Naive thymus-derived CD8-positive, alpha-beta T cell (primary cell): ENCODE measurements around the gene NRF1. TPM values are rescaled to one million over a fixed set of nuclear protein-coding genes. Genes with fewer than 3 reads are reported as not detected.

ENCODE experiments used
- ATAC-seq, 2 donors: fragments of 150-1000 bp; cut with Tn5 transposase in 1 of 2; sonication (Bioruptor Pico), chemical (Tn5 transposase) in 1 of 2; 1 replicate in 1 of 2; 2 replicates in 1 of 2; pipeline ENCODE4 v1.10.0; 2021; ENCODE audit warnings: mild to moderate bottlenecking in 2 of 2, moderate library complexity in 2 of 2
- POLR2A ChIA-PET: fragments of 350-600 bp; sonication (Branson Sonifier 250); formaldehyde crosslinking; loops from one replicate; lab custom pipeline; 2021; ENCODE audit warnings: antibody characterized with exemption; lab: Charles Lee
- DNase-seq, 10 donors: peaks; one replicate each; pipeline versions ENCODE4 v3.0.0 to v3.0.0-alpha.2; 2020 to 2022
- H3K27ac Mint-ChIP-seq, 10 donors: one replicate each; pipeline ENCODE4 v1.8.0; 2020 to 2022; ENCODE audit warnings: mild to moderate bottlenecking in 10 of 10, mixed read lengths in 10 of 10, moderate library complexity in 4 of 10, inconsistent platforms in 1 of 10
- H3K27me3 Mint-ChIP-seq, 5 donors: one replicate each; pipeline ENCODE4 v1.8.0; 2021 to 2022; ENCODE audit warnings: mixed read lengths in 5 of 5
- H3K36me3 Mint-ChIP-seq, 3 donors: one replicate each; pipeline ENCODE4 v1.8.0; 2020 to 2022; ENCODE audit warnings: mixed read lengths in 3 of 3, mild to moderate bottlenecking in 2 of 3, inconsistent platforms in 1 of 3
- H3K4me1 Mint-ChIP-seq, 4 donors: one replicate each; pipeline ENCODE4 v1.8.0; 2021 to 2022; ENCODE audit warnings: mixed read lengths in 4 of 4
- H3K4me3 Mint-ChIP-seq, 10 donors: one replicate each; pipeline ENCODE4 v1.8.0; 2020 to 2022; ENCODE audit warnings: mild to moderate bottlenecking in 10 of 10, mixed read lengths in 10 of 10, moderate library complexity in 6 of 10, inconsistent platforms in 1 of 10
- H3K9me3 Mint-ChIP-seq, 9 donors: one replicate each; pipeline ENCODE4 v1.8.0; 2020 to 2022; ENCODE audit warnings: mixed read lengths in 9 of 9, mild to moderate bottlenecking in 3 of 9, inconsistent platforms in 1 of 9, moderate library complexity in 1 of 9
- polyA plus RNA-seq, 3 donors: library from polyadenylated mRNA; unstranded; fragments of 300-500 nt; fragmentation: Illumina TruSeq; gene quantifications; one replicate each; pipeline ENCODE4 v1.2.3, GENCODE V29; 2021
- total RNA-seq, 8 experiments: library from RNA in 2 of 8; stranded (reverse) in 2 of 8; gene quantifications; one replicate each; pipeline ENCODE4 v1.2.3 and lab custom pipeline; 2021 to 2026

Gene NRF1
- total and polyA plus RNA-seq, 5 experiments from 2014 or later = 11.7 to 45.0 (median 22.5) TPM

DNA sequence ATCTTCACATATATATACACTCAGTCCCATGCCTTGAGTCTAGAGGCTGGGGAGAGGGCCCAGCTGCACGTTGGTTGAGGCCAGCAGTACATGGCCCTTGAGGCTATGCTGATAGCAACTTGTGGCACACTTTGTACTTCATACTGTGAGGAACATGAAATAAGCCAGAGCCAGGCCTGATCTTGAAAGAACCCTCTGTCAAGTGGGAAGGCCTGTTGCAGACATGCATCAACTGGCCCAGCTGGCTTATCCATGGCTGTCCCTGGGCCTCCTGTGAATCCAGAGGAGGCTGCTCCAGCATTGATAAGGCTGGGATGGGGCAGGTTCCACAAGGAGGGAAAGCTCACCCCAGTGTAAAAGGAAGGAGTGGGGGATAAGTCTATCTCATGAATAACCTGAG lies 140.4 kb downstream of the NRF1 start:
- Mint-ChIP-seq H3K4me3 (no peak overlapping the region), H3K36me3 (peaks cover 0 to 64% (median 24%) of the 10 kb centered on the region in 3 donors), H3K4me1 (peaks cover 0 to 5% (median 0%) of the 10 kb centered on the region in 4 donors)

DNA sequence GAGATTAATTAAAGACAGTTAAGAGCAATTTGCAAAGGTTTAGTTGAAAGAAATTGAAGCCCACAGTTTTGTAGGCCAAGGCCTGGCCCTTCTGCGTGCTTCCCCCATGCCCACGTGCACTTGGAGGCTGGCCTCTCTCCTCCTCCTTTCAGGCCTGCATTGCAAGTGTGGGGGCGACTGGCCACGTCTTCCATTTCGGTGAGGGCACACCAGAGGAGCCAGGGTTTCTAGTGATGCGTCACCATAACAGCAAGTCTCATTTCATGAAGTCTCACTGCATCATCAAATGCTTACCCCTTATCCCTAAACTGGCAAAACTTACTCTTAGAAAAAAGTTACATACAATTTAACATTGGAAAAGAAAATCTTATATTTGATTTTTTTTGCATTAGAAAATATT lies 141.2 kb downstream of the NRF1 start:
- Mint-ChIP-seq H3K4me1 (peaks cover 0 to 5% (median 0%) of the 10 kb centered on the region in 4 donors), H3K27me3 (no peaks in the 10 kb centered on the region), H3K36me3 (peaks cover 0 to 64% (median 26%) of the 10 kb centered on the region in 3 donors), H3K4me3 (no peak overlapping the region), H3K27ac (peak overlapping the region in 1 of 10 donors; percentile 16), H3K9me3 (no peaks in the 10 kb centered on the region)
- DNase-seq = no peak
- POLR2A ChIA-PET = no interaction called here
- ATAC-seq = no peak

More for the DNA sequence above, 140.4 kb downstream of the NRF1 start:
- DNase-seq (no peak), ATAC-seq (no peak)
- no peaks in the 10 kb centered on the region for H3K9me3 Mint-ChIP-seq
- peak overlapping the region in 6 of 10 donors; percentile 16 to 92 (median 36) for H3K27ac Mint-ChIP-seq
- no peaks in the 10 kb centered on the region for H3K27me3 Mint-ChIP-seq
- POLR2A ChIA-PET = interaction anchor here (0.6 kb wide), 1 partner anchor 997 kb away, joined by 3 read pairs; no protein-coding TSS in a partner anchor

DNA sequence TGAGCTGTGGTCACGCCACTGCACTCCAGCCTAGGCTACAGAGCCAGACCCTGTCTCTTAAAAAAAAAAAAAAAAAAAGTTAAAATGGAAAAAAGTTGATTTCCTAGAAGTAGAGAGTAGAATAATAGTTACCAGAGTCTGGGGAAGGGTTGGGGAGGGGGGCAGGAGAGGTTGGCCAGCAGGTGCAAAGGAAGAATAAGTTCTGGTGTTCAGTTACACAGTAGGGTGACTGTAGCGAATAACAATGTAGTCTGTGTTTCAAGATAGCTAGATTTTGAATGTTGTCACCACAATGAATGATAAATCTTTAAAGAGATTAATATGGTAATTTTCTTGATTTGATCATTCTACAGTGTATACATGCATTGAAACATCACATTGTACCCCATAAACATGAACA lies 142.9 kb downstream of the NRF1 start:
- no peak for ATAC-seq
- peaks cover 0 to 56% (median 26%) of the 10 kb centered on the region in 3 donors for H3K36me3 Mint-ChIP-seq
- H3K9me3 Mint-ChIP-seq = no peaks in the 10 kb centered on the region
- no peaks in the 10 kb centered on the region for H3K27me3 Mint-ChIP-seq
- DNase-seq = no peak
- POLR2A ChIA-PET = no interaction called here
- peaks cover 0 to 5% (median 0%) of the 10 kb centered on the region in 4 donors for H3K4me1 Mint-ChIP-seq
- no peak overlapping the region for H3K4me3 Mint-ChIP-seq
- H3K27ac Mint-ChIP-seq = peak overlapping the region in 1 of 10 donors; percentile 68

DNA sequence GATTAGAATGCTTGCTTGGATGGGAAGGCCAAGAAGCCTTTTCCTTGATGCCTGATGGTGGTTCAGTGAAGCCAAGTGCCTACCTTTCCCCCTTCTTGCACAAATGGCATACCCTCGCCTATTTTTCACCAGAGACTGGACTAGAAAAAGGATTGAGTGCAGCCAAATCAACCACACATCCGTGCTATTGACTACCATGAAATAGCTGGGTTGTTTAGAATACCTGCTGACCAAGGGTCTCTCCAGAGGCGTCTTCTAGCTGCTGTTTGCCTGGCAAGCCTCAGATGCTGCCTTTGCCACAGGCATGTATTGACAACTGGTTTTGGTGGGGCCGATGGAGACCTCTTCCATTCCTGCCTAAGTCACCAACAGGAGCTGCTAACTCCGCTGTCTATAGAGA lies 146.5 kb downstream of the NRF1 start:
- Mint-ChIP-seq H3K27me3 (no peaks in the 10 kb centered on the region), H3K4me1 (peaks cover 0 to 2% (median 0%) of the 10 kb centered on the region in 4 donors), H3K9me3 (no peaks in the 10 kb centered on the region), H3K4me3 (no peak overlapping the region), H3K27ac (peak overlapping the region in 2 of 10 donors; percentile 11 to 71), H3K36me3 (peaks cover 0 to 38% (median 19%) of the 10 kb centered on the region in 3 donors)
- no peak for ATAC-seq
- POLR2A ChIA-PET = no interaction called here
- no peak for DNase-seq

DNA sequence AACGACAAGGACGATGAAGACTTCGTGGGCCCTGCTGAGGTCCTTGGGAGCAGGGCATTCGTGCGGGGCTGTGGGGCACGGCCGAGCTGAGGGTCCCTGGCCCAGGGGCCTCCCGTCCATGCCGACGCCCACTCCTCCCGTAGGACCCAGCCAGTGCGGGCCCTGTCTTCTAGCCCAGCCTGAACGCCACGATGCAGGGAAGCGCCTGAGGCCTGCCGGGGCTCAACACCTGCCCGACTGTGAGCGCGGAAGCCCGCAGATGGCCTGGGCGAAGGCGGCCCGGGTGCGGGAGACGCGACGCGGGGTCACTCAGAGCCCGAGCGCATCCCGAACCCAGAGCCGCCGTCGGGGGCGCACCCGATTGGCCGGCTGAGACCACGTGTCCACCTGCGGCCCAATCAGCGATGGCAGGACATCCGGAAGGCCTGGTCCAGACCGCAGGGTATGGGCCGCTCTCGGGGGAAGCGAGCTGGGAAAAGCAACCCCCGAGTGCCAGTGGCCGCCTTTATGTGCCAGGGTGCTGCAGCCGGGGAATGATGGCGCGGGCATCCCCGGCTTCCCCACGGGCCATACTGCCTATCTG lies 151.0 kb downstream of the NRF1 start:
- no peaks in the 10 kb centered on the region for H3K9me3 Mint-ChIP-seq
- POLR2A ChIA-PET = no interaction called here
- peaks cover 0 to 3% (median 0%) of the 10 kb centered on the region in 3 donors for H3K36me3 Mint-ChIP-seq
- ATAC-seq = no peak
- no peak for DNase-seq
- no peak overlapping the region for H3K4me3 Mint-ChIP-seq
- H3K27ac Mint-ChIP-seq = no peak overlapping the region
- peaks cover 0 to 3% (median under 1%) of the 10 kb centered on the region in 4 donors for H3K4me1 Mint-ChIP-seq
- H3K27me3 Mint-ChIP-seq = peaks cover 0 to 9% (median 2%) of the 10 kb centered on the region in 5 donors

DNA sequence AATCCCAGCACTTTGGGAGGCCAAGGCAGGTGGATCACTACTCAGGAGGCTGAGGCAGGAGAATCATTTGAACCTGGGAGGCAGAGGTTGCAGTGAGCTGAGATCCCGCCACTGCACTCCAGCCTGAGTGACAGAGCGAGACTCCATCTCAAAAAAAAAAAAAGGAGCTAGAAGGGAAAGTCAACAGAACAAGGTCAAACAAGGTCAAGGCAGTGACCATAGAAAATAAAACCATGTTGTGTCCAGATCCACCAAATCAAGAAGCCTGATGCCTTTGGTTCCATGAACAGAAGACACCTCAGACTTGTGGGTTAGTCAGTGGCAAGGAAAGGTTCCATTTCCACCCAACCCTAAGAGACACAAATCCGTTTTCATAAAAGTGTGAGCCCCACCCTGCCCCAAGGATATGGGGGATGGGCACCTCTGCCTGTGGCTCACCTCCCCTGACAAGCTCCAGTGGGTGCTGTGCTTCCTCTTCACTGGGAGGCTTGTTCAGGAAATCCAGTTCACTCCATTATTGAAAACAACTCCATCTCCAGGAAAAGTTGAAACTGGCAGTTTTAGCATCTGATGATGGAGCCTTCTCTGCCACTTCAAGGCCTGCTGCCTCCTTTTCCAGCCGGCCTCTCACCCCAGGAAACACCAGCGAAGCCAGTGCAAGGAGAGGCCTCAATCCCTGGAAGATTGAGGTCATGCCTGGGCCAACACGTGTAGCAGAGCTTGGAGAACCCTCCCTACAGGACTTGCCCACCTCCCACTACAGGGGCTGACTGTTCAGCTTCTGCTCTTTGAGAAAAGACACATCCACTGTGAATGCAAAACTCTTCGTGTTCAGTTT lies 152.9 kb downstream of the NRF1 start:
- DNase-seq = no peak
- Mint-ChIP-seq H3K4me1 (peaks cover 0 to 3% (median 0%) of the 10 kb centered on the region in 4 donors), H3K27ac (no peak overlapping the region), H3K27me3 (peaks cover 0 to 9% (median 4%) of the 10 kb centered on the region in 5 donors), H3K4me3 (no peak overlapping the region), H3K9me3 (no peaks in the 10 kb centered on the region), H3K36me3 (no peaks in the 10 kb centered on the region)
- POLR2A ChIA-PET = no interaction called here
- no peak for ATAC-seq

DNA sequence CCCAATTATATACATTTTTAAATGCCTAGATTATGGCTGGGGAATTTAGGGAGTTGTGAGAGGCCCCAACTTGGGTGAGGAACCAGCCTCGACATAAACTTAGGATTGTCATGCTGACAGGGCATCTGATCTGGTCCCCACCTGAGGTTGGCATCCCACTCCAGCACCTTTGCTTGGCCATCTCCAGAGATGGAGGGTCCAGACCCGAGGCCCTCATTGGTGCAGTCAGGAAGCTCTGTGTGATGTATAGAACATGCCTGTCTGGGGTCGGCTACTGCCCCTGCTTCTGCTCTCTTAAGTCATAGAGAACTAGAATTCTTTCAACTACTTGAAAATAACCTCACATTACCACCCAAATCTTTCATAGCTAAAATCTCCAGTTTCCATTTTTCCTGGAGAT lies 153.8 kb downstream of the NRF1 start:
- POLR2A ChIA-PET = no interaction called here
- Mint-ChIP-seq H3K27me3 (peaks cover 0 to 9% (median 4%) of the 10 kb centered on the region in 5 donors), H3K27ac (no peak overlapping the region), H3K4me3 (peak overlapping the region in 1 of 10 donors; percentile 20), H3K4me1 (peaks cover 0 to 3% (median 0%) of the 10 kb centered on the region in 4 donors), H3K36me3 (no peaks in the 10 kb centered on the region), H3K9me3 (no peaks in the 10 kb centered on the region)
- DNase-seq (no peak), ATAC-seq (no peak)

DNA sequence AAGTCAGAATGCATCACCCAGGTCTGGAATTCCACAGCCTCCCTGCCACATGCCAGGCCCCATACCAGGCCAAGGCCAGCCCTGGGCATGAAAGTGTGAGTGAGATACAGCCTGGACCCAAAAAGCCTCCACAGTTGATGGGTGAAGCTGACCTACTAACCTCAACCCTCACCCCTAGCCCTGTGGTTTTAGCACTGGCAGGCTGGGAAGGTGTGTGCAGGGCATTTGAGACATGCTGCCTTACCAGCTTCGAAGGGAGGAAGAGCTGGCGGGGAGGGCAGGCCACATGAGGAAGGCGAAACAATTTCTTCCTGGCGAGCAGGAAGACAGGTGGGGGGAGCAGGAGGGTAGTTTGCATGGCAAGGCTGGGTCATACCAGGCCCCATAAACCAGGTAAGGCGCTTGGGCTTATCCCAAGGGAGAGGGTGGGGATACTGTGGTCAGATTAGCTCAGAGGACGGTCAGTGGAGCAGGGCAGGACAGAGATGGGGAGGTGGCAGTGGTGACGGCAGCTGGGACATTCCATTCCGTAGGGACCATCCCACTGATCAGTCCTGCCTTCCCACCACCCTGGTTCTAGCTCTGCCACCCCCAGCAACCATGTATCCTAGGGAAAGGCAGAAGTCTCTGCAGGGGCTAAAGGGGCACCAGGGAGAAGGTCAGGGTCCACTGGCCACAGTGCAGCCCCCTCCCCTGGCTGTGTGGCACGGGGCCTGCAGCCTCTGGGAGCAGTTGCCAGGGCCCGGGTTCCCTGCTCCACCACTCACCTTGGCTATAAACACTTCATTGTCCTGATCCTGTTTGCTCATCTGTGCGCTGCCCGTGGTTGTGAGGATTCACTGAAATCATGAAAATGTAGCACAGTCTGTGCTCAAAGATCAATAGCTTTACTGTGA lies 155.8 kb downstream of the NRF1 start:
- peaks cover 0 to 9% (median 4%) of the 10 kb centered on the region in 5 donors for H3K27me3 Mint-ChIP-seq
- H3K4me1 Mint-ChIP-seq = peaks cover 0 to 6% (median 0%) of the 10 kb centered on the region in 4 donors
- no peaks in the 10 kb centered on the region for H3K36me3 Mint-ChIP-seq
- ATAC-seq (no peak), DNase-seq (no peak)
- H3K27ac Mint-ChIP-seq = peak overlapping the region in 1 of 10 donors; percentile 71
- H3K9me3 Mint-ChIP-seq = no peaks in the 10 kb centered on the region
- POLR2A ChIA-PET = no interaction called here
- H3K4me3 Mint-ChIP-seq = no peak overlapping the region

DNA sequence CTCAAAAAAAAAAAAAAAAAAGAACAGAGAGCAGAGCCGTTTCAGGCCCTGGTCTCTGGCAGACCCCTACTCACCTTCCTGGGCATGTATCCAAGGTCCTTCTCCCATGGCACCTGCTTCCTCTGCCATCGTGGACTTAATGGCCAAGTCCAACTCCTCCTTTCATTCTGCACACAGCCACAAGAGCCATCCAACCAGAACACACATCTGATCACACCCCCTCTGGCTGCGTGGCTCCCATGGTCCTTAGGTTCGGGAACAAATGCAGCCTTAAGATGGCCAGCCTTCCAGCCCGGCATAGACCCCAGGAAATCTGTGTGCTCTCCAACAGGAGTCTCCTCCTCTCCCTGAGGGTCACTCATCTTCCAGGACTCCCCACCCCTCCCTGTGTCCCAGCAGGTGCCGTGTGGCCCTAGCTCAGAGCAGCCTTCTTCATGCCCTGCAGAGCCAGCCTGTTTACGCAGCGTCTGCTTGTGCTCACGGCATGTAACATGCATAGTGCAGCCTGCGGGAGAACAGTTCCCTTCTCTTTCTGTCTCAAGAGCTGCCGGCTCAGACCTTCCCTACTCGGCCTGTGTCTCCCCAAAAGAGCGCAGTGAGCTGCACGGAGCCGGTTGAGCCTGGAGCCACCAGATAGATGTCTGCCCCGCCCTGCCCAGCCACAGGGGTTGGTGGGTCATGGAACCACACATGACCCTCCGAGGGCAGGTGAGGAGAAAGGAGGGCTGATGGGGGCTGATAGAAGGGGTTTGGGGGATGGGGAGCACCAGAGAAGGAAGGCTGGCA lies 157.3 kb downstream of the NRF1 start:
- H3K27ac Mint-ChIP-seq = peak overlapping the region in 1 of 10 donors; percentile 62
- DNase-seq (no peak), ATAC-seq (no peak)
- POLR2A ChIA-PET = no interaction called here
- peaks cover 0 to 6% (median 0%) of the 10 kb centered on the region in 4 donors for H3K4me1 Mint-ChIP-seq
- H3K9me3 Mint-ChIP-seq = no peaks in the 10 kb centered on the region
- H3K36me3 Mint-ChIP-seq = no peaks in the 10 kb centered on the region
- H3K4me3 Mint-ChIP-seq = no peak overlapping the region
- peaks cover 0 to 9% (median 4%) of the 10 kb centered on the region in 5 donors for H3K27me3 Mint-ChIP-seq

DNA sequence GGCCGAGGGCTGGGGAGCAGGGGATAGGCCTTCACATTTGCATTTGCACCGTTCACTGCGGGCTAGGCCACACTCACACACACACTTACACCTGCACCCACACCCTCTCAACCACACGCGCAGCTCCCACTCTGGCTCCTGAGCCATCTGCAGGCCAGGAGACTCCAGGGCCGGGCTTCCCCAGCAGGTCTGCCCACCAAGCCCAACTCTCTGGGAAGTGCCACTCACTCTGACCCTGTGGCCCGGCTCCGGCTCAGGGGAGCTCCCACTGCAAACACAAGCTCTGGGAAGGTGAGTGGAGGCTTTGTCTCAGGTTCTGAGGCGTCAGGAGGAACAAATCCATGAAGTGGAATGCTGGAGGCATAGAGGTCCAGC lies 157.9 kb downstream of the NRF1 start:
- Mint-ChIP-seq H3K36me3 (no peaks in the 10 kb centered on the region), H3K9me3 (no peaks in the 10 kb centered on the region), H3K4me1 (peaks cover 0 to 6% (median 0%) of the 10 kb centered on the region in 4 donors), H3K27me3 (peaks cover 0 to 9% (median 4%) of the 10 kb centered on the region in 5 donors), H3K4me3 (no peak overlapping the region), H3K27ac (no peak overlapping the region)
- DNase-seq (no peak), ATAC-seq (no peak)
- POLR2A ChIA-PET = no interaction called here

DNA sequence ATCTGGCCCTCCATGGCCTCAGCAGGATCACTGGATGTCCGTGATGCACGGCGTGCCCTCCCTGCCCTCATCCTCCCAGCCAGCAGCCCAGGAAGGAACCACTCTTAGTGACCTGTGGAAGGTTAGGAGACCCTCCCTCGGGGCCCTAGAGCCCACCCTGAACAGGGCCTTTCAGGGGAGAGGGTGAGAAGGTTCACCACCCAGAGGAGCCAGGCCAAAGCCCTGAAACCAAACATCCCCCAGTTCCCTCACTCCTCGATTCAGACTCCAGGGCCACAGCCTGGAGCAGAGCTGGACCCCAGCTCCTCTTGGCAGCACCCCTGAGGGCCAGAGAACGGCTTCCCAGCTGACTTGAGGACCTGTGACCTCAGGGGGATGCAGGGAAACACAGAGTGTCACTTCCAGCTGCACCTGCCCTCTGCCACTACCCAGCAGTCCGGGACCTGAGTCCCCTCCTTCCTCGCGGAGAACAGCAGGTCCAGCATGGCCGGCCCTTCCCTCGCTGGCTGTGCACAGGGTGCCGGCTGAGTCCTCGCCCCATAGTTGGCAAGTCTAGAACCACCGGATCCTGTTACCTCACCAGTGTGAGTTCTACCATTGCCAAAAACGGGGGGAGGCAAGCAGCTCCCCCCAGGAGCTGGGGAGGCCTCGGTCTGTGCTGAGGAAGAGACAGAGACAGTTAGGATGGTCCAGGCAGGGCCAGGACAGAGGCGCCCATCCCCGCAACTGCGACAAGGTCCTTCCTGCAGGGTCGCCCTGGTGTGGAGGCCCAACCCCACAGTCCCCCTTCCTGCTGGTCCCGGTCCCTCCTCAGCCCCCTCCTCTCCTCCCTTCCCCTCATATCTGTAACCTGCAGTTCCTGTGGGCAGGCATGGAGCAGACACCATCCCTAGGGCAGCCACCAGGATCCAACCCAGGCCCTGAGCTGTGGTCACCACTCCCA lies 158.6 kb downstream of the NRF1 start:
- Mint-ChIP-seq H3K9me3 (no peaks in the 10 kb centered on the region), H3K36me3 (no peaks in the 10 kb centered on the region)
- POLR2A ChIA-PET = no interaction called here

More for the DNA sequence above, 158.6 kb downstream of the NRF1 start:
- peaks cover 0 to 6% (median 0%) of the 10 kb centered on the region in 4 donors for H3K4me1 Mint-ChIP-seq
- no peak overlapping the region for H3K4me3 Mint-ChIP-seq
- ATAC-seq (no peak), DNase-seq (no peak)
- peaks cover 0 to 9% (median 4%) of the 10 kb centered on the region in 5 donors for H3K27me3 Mint-ChIP-seq
- no peak overlapping the region for H3K27ac Mint-ChIP-seq
